ENCODE measurements around the gene FGR.
A peak's percentile ranks its signal among the peaks of the same experiment; 100 is the strongest.

FGR gene

DNA sequence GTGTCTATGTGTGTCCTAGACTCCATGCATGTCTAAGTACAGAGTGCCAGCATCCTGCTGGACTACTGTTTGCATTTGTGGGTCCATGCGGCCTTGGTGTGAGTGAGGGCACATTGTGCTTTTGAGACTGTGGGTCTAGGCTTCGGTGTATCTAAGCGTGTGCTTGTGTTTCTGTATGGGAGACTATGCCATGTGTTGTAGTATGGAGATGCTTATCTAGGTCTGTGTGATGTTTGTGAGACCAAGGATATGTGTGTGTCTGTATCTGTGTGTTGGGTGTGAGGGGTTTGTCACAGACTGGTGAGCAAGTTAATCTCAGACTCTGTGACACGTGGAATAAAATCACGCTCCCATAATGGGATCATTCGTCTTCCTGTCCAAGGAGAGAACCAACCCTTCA lies 45.5 kb downstream of the FGR start:
- Histone ChIP-seq H3K4me1 (ENCODE audit: control insufficient read depth, insufficient read depth, low read length) (peaks cover 43% of the 10 kb centered on the region), H3K9ac (ENCODE audit: low read length) (no peak overlapping the region), H3K27ac (ENCODE audit: low read depth, low read length) (no peak overlapping the region)

DNA sequence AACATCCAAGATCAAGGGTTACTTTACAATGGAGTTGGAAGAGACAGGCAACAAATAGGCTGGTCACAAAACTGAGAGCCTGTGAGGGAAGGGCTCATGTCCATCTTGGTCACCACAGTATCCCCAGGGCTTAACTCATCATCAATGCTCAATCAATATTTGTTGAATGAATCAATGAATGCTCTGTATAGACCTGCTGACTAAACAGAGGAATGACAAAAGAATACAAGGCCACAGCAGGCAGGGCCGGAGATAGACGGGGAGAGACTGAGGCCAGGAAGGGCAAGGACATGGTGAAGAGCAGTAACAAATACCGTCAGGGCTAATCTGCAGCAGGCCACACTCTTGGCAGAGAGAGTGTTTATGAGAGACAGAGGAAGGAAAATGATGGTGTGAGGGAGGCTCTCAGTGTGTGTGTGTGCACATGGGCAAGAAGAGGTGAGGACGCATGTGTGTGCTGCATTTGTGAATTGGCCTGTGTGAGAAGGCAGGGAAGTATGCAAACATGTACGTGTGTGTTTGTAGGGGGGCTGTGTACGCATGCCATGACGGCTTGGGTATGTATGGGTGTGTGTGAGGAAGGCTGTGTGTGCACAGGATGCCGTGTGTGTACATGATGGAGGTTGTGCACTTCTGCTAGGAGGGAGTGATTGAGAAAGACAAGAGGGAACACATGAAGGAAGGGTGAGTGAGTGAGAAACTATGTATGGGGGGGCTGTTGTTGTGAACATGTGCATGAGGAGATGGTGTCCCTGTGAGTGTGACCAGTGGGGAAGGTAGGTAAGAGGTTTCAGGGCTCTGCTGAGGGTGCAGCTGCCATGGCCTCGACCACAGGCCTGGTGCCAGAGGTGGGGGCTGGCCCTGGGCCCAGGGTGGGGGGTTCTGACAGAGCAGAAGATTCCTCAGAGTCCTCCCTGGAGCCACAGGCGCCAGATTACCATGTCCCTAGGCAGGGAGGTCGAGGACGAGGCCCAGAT lies 46.4 kb downstream of the FGR start:
- Histone ChIP-seq H3K9ac (ENCODE audit: low read length) (no peak overlapping the region), H3K9me3 (ENCODE audit: control insufficient read depth, insufficient read depth, low read depth, low read length) (no peaks in the 10 kb centered on the region), H3K4me1 (ENCODE audit: control insufficient read depth, insufficient read depth, low read length) (peaks cover 34% of the 10 kb centered on the region), H3K27me3 (ENCODE audit: control insufficient read depth, insufficient read depth, low read length) (no peaks in the 10 kb centered on the region), H3K36me3 (ENCODE audit: control insufficient read depth, insufficient read depth, low read length) (peaks cover 9% of the 10 kb centered on the region; the same call in 1 of the 2 replicates), H3K27ac (ENCODE audit: low read depth, low read length) (no peak overlapping the region), H3K4me3 (ENCODE audit: low read depth, low read length) (no peak overlapping the region)

More for the DNA sequence above, 45.5 kb downstream of the FGR start:
- Histone ChIP-seq H3K4me3 (ENCODE audit: low read depth, low read length) (no peak overlapping the region), H3K36me3 (ENCODE audit: control insufficient read depth, insufficient read depth, low read length) (peaks cover 9% of the 10 kb centered on the region; the same call in 1 of the 2 replicates), H3K9me3 (ENCODE audit: control insufficient read depth, insufficient read depth, low read depth, low read length) (no peaks in the 10 kb centered on the region), H3K27me3 (ENCODE audit: control insufficient read depth, insufficient read depth, low read length) (no peaks in the 10 kb centered on the region)

DNA sequence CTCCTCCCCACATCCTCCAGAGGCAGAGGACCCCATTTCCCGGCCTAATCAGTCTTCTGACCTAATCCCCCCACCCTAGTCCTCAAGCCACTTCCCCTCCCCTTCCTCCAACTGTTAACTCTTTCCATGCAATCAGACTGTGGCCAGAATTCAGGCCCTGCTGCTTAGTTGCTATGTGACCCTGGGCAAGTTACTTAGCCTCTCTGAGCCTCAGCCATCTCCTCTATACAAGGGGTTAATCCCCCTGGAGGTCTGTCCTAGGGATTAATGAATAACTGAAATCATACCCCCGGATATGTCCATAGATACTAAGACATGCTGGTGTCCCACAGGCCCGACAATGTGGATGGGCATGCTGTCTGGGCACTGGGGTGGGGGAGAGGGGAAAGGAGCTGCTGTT lies 49.3 kb downstream of the FGR start:
- H3K9ac ChIP-seq (ENCODE audit: low read length): no peak overlapping the region
- H3K4me3 ChIP-seq (ENCODE audit: low read depth, low read length): no peak overlapping the region
- H3K27ac ChIP-seq (ENCODE audit: low read depth, low read length): no peak overlapping the region
- peaks cover 9% of the 10 kb centered on the region; the same call in 1 of the 2 replicates for H3K4me1 ChIP-seq (ENCODE audit: control insufficient read depth, insufficient read depth, low read length)
- H3K9me3 ChIP-seq (ENCODE audit: control insufficient read depth, insufficient read depth, low read depth, low read length): no peaks in the 10 kb centered on the region
- no peaks in the 10 kb centered on the region for H3K27me3 ChIP-seq (ENCODE audit: control insufficient read depth, insufficient read depth, low read length)
- peaks cover 9% of the 10 kb centered on the region; the same call in 1 of the 2 replicates for H3K36me3 ChIP-seq (ENCODE audit: control insufficient read depth, insufficient read depth, low read length)

DNA sequence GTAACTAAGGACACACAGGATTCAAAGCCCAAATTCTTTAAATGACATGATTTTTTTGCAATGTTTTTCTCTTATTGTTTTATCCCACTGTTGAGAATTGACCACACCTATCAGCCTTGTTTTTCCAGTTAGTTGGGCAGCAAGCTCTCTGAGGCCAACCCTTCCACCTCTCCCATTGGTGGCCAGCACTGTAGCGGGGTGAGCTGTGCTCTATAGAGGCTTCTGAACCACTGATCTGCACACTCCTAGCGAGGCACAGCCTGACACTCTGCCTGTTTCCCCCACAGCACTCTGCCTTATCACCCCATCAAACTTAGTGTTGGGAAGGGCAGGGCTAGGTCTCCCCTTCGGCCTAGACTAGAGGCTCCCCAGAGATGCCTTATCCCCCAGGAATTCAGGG lies 50.5 kb downstream of the FGR start:
- H3K27me3 ChIP-seq (ENCODE audit: control insufficient read depth, insufficient read depth, low read length): no peaks in the 10 kb centered on the region
- H3K9me3 ChIP-seq (ENCODE audit: control insufficient read depth, insufficient read depth, low read depth, low read length): no peaks in the 10 kb centered on the region
- no peak overlapping the region for H3K4me3 ChIP-seq (ENCODE audit: low read depth, low read length)
- peaks cover 8% of the 10 kb centered on the region; the same call in 1 of the 2 replicates for H3K36me3 ChIP-seq (ENCODE audit: control insufficient read depth, insufficient read depth, low read length)
- no peaks in the 10 kb centered on the region for H3K4me1 ChIP-seq (ENCODE audit: control insufficient read depth, insufficient read depth, low read length)
- H3K9ac ChIP-seq (ENCODE audit: low read length): no peak overlapping the region
- no peak overlapping the region for H3K27ac ChIP-seq (ENCODE audit: low read depth, low read length)

DNA sequence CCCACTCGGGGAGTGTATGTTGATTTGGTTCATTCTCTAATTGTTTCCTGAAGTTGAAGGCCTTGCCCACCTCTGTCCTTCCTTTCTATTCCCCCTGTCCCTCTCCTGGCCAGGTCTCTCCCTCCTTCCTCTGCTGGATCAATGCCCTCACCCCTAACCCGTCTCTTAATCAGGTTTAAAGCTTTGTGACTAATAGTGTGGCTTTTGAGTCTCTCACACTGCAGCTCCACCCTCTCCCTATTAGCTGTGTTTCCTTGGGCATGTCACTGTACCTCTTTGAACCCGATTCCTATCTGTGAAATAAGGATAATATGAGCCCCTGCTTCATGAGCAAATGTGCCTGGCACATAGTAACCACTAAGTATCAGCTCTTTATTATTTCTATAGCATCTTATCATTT lies 51.5 kb downstream of the FGR start:
- Histone ChIP-seq H3K9ac (ENCODE audit: low read length) (no peak overlapping the region), H3K36me3 (ENCODE audit: control insufficient read depth, insufficient read depth, low read length) (peaks cover 1% of the 10 kb centered on the region; the same call in 1 of the 2 replicates), H3K4me3 (ENCODE audit: low read depth, low read length) (no peak overlapping the region), H3K4me1 (ENCODE audit: control insufficient read depth, insufficient read depth, low read length) (no peaks in the 10 kb centered on the region), H3K27me3 (ENCODE audit: control insufficient read depth, insufficient read depth, low read length) (no peaks in the 10 kb centered on the region), H3K27ac (ENCODE audit: low read depth, low read length) (no peak overlapping the region), H3K9me3 (ENCODE audit: control insufficient read depth, insufficient read depth, low read depth, low read length) (no peaks in the 10 kb centered on the region)

DNA sequence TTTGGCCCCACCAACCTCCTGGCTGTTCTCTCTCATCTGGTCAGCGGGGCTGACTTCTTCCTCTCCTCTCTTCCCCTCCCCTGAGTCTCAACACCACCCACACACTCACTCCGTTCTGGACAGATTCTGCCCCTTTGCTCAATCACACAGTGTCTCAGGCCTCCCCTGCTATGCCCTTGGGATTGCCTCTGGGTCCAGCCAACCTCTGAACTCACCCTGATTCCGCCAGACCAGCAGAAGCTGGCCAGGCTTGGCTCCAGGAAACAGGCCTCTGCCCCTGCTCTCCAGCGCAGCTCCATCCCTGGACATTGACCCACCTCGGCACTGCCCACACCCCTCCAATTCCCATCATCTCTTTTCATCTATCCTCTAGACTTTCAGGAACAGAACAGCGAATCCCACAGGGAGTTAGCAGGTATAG lies 53.2 kb downstream of the FGR start:
- H3K36me3 ChIP-seq (ENCODE audit: control insufficient read depth, insufficient read depth, low read length): no peaks in the 10 kb centered on the region
- H3K4me1 ChIP-seq (ENCODE audit: control insufficient read depth, insufficient read depth, low read length): peaks cover 4% of the 10 kb centered on the region; the same call in 1 of the 2 replicates
- no peaks in the 10 kb centered on the region for H3K27me3 ChIP-seq (ENCODE audit: control insufficient read depth, insufficient read depth, low read length)
- H3K9ac ChIP-seq (ENCODE audit: low read length): no peak overlapping the region
- H3K27ac ChIP-seq (ENCODE audit: low read depth, low read length): no peak overlapping the region
- H3K9me3 ChIP-seq (ENCODE audit: control insufficient read depth, insufficient read depth, low read depth, low read length): no peaks in the 10 kb centered on the region
- H3K4me3 ChIP-seq (ENCODE audit: low read depth, low read length): no peak overlapping the region

DNA sequence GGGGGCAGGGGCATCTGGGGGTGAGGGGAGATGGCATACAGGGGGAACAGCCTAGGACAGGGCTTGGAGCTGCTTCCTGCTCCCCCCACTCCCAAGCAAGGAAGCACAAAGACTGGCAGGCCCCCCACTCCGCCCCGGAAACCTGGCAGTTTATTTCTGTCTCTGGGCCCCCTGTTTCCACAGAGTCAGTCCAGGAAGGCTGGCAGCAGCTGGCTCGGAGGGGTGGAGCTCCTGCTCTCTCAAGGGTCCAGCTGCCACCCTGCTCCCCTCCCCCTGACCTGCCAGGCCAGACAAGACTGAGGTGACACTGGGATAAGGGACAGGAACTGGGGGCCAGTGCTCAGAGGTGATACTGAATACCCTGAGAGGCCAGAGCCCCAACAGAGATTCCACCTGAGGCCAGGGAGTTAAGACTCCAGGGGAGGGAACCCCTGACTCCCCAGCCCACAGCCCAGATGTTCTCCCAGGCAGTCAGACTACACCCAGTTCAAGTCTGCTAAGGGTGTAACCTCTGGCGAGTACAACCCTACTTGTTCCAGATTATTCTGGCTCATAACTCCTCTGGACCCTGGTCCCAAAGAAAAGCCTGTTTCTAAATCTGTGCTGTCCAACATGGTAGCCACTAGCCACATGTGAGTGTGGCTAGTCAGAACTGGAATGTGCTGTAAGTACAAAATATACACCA lies 57.3 kb downstream of the FGR start:
- Histone ChIP-seq H3K27ac (ENCODE audit: low read depth, low read length) (no peak overlapping the region), H3K36me3 (ENCODE audit: control insufficient read depth, insufficient read depth, low read length) (no peaks in the 10 kb centered on the region), H3K9ac (ENCODE audit: low read length) (no peak overlapping the region), H3K4me3 (ENCODE audit: low read depth, low read length) (no peak overlapping the region), H3K4me1 (ENCODE audit: control insufficient read depth, insufficient read depth, low read length) (peaks cover 35% of the 10 kb centered on the region), H3K9me3 (ENCODE audit: control insufficient read depth, insufficient read depth, low read depth, low read length) (no peaks in the 10 kb centered on the region), H3K27me3 (ENCODE audit: control insufficient read depth, insufficient read depth, low read length) (no peaks in the 10 kb centered on the region)

DNA sequence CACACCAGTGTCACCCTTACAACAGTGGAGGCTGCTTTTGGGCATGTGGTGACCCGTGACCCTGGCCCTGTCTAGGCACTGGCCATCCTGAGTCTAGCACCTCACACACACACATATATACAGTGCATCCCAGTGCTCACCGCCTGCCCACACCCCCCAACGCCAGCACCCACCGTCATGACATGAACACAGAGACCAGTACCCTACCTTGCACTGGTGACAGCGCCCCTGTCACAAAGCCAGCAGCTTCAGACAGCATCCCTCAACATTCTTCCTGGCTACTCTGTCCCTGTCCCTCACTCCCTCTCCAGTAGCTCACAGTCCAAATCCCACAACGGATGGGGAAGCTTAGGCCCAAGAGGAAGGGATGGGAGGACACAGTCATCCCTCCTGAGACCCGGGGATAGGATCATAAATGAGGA lies 58.2 kb downstream of the FGR start:
- no peak overlapping the region for H3K4me3 ChIP-seq (ENCODE audit: low read depth, low read length)
- H3K9me3 ChIP-seq (ENCODE audit: control insufficient read depth, insufficient read depth, low read depth, low read length): no peaks in the 10 kb centered on the region
- no peaks in the 10 kb centered on the region for H3K36me3 ChIP-seq (ENCODE audit: control insufficient read depth, insufficient read depth, low read length)
- no peak overlapping the region for H3K9ac ChIP-seq (ENCODE audit: low read length)
- H3K4me1 ChIP-seq (ENCODE audit: control insufficient read depth, insufficient read depth, low read length): peaks cover 43% of the 10 kb centered on the region
- H3K27me3 ChIP-seq (ENCODE audit: control insufficient read depth, insufficient read depth, low read length): no peaks in the 10 kb centered on the region
- H3K27ac ChIP-seq (ENCODE audit: low read depth, low read length): no peak overlapping the region

DNA sequence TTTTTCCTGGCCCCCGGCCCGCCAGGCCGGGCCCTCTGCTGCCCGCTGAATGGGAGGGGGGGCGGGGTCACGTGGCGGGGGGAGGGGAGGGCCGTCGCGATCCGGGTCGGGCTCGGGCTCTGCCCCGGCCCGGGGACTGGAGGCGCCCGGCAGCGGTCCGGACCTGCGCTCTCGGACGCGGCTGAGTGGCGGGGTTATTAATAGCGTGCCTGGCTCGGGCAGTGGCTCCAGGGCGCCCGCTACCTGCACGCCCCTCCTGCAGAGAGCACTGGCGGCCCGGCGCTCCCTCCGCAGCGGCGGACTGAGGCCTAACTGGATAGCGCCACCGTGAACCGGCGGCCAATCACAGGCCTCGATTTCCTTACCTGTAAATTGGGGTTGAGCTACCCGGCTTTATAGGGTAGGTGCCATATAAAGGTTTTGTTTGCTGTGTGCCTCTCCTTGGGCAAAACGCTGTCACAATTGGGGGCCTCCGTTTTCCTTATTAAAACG lies 59.1 kb downstream of the FGR start:
- no peak overlapping the region; the same call in 1 of the 2 replicates for H3K27ac ChIP-seq (ENCODE audit: low read depth, low read length)
- peak overlapping the region; percentile 63 for H3K4me3 ChIP-seq (ENCODE audit: low read depth, low read length)
- peak overlapping the region; percentile 58 for H3K9ac ChIP-seq (ENCODE audit: low read length)
- no peaks in the 10 kb centered on the region for H3K9me3 ChIP-seq (ENCODE audit: control insufficient read depth, insufficient read depth, low read depth, low read length)
- H3K36me3 ChIP-seq (ENCODE audit: control insufficient read depth, insufficient read depth, low read length): no peaks in the 10 kb centered on the region
- peaks cover 51% of the 10 kb centered on the region for H3K4me1 ChIP-seq (ENCODE audit: control insufficient read depth, insufficient read depth, low read length)
- H3K27me3 ChIP-seq (ENCODE audit: control insufficient read depth, insufficient read depth, low read length): no peaks in the 10 kb centered on the region

DNA sequence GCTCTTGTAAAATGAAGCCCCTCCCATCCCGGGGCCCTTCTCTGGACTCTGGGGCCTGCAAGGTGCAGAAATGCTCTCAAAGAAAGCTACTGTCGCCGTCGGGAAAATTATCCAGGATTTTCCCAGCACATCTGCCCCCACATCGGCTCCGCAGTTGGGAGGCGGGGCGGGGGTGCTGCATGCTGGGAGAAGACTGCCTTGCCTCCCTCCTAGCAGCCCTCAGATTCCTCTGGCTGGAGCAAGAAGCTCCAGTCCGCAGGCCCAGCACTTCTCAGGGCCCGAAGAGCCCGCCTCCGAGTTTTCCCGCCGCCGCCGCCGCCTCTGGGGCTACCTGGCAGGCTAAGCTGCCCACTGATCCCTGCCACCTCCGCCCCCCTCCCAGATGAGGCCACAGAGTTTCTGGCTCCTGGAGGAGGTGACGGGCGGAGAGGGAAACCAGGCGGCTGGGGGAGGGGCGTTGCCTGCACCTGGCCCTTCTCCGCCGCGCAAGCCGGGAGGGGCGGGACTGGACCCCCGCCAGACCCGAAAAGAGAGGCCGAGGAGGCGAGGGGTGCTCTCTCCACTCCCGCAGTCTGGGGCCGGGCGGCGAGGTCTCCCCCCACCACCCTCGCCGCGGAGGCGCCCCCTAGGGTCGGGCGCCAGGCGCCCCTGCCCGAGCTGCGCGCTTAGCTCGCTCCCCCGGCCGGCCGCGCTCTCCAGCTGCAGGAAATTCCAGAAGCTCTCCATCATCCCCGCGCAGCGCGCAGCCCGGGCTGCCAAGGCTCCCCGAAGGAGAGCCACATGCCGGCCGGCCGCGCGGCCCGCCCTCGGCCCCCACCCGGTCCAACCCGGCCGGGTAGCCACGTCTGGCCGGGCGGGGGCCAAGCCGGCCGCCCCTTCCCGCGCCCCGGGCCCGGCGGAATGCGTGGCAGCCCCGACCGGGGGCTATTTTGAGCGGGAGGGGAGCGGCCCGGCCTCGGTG lies 59.8 kb downstream of the FGR start:
- peaks cover 58% of the 10 kb centered on the region for H3K4me1 ChIP-seq (ENCODE audit: control insufficient read depth, insufficient read depth, low read length)

More for the DNA sequence above, 59.8 kb downstream of the FGR start:
- Histone ChIP-seq H3K4me3 (ENCODE audit: low read depth, low read length) (peak overlapping the region; percentile 63), H3K9ac (ENCODE audit: low read length) (peak overlapping the region; percentile 78), H3K27ac (ENCODE audit: low read depth, low read length) (peak overlapping the region; percentile 91), H3K27me3 (ENCODE audit: control insufficient read depth, insufficient read depth, low read length) (no peaks in the 10 kb centered on the region), H3K36me3 (ENCODE audit: control insufficient read depth, insufficient read depth, low read length) (no peaks in the 10 kb centered on the region), H3K9me3 (ENCODE audit: control insufficient read depth, insufficient read depth, low read depth, low read length) (no peaks in the 10 kb centered on the region)
